Parietal lobe (tissue), 1 donor: ENCODE measurements around the gene ATG4B. TPM values are rescaled to one million over a fixed set of nuclear protein-coding genes. Genes with fewer than 3 reads are reported as not detected.

ENCODE experiments used
- total RNA-seq: library from RNA; depleted of rRNA; stranded (reverse); fragments of >200 nt; gene quantifications from one replicate; pipeline ENCODE4 v1.2.3, GENCODE V29; 2014

The ATG4B gene
- 72.6 TPM for total RNA-seq

DNA sequence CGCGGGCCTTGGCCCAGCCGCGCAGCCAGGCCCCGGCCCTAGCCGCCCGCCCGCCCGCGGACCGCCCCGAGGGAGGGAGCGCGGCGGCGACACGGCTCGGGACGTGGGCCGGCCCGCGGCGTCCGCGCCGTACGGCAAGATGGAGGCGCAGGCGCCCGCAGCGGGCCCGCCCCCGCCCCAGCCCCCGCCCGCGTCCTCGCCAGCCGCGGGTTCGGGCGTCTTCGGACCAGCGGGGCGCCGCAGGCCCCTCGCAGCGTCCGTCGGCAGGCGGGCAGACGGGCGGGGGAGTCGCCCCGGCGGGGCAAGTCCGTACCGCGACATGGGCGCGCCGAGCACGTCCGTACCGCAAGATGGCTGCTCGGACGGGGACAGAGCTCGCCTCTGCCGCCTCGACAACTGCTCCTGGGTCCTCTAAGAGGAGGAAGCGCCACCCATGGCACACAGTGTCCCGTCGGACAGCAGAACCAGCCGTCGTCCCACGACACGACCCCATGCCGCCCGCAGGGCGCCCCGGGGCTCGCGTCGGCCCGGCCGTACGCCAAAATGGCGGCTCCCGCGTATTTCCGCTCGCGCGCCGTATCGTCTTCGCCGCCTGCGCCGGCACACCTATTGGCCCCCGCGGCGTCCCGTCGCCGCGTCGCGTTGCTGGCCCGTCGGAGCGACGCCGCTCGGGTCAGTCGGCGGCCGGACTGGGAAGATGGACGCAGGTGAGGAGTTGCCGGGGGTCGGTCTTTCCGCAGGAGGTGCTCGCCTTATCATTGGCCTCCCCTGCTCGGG is at the start of gene ATG4B, which contains the start of gene THAP4:
TSS of gene ATG4B (plus strand) at position 676 of the 777 bp plus-strand sequence. CDS start at position 698, 22 bp downstream.
TSS of gene THAP4 (minus strand) at position 141 of the 777 bp plus-strand sequence. CDS start 141 bp downstream, outside the sequence.

DNA sequence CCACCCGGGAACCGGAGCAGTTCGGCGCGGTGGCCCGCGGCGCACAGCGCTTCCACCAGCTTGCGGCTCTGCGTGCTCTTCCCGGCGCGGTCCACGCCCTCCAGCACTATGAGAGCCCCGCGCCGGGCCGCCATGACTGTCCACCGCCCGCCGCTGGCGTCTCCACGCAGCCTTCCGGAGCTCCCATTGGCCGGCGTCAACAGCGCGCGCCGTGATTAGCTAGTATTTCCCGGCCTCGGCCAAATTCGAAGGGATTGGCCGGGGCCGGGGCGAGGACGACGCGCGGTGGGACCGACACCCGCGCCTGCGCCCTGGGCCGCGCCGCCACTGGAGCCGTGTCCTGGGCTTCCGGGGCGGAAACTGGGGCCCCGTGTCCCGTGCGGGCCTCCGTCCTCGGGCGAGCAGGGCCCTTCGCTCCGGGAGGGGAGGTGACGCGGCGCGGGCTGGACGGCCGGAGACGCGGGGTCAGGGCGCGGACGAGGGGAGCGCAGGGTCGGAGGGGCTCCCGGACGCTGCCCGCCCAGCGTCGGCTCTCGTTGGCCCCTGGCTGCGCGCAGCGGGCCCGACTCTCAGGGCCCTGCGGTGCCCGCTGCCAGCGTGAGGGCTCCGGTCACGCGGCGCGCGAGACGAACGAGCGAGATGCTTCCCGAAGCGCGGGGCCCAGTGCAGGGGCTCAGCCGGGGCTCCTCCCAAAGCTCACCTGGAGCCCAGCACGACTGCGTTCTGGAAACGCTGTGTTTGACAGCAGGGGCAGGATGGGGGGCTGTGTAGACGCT is 49.3 kb downstream of the ATG4B start, which contains the start of gene DTYMK:
TSS of gene DTYMK (minus strand) at position 166 of the 776 bp plus-strand sequence. CDS start at position 134, 32 bp downstream.

DNA sequence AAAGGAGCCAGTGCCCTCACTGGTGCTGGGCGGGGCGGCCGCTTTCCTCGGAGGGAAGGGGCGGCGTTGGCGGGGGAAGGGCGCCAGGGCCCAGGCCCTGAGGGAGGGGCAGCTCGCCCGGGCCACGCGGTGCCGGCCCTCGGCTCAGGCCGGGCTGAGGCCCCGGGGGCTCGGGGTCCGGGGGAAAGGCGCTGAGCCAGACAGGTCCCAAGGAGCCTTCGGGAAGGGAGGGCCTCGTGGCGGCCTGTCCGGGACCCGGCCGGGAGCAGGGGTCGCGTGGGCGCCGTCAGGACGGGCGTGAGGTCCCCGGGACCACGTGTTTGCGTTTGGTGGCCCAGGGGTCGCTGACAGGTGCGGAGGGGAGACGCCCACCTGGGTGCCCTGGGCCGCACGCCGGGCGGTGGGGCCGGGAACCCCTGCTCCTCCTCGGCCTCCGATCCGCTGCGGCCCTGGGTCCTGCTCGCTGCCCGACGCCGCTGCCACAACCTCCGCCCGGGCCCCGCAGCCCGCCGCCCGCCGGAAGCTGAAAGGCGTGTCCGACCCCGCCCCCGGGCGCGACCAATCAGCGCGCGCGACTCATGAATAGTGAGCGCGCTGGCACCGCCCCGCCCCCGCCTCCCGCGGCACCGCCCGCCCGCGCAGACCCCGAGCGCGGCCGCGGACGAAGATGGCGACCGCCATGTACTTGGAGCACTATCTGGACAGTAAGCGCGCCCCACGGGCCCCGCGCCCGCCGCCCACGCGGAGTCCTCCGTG is 64.1 kb downstream of the ATG4B start, which contains the start of gene ING5:
TSS of gene ING5 (plus strand) at position 641 of the 756 bp plus-strand sequence. CDS start at position 668, 27 bp downstream.

Other genes with a start within 250 kb of the ATG4B start
- gene STK25, start 129.1 kb upstream of the ATG4B start, total RNA-seq: 209 TPM
- gene BOK, start 78.9 kb upstream of the ATG4B start, total RNA-seq: 19.4 TPM
- gene THAP4, start 535 bp upstream of the ATG4B start, total RNA-seq: 22.2 TPM
- gene DTYMK, start 49.1 kb downstream of the ATG4B start, total RNA-seq: 14.1 TPM
- gene ING5, start 64.3 kb downstream of the ATG4B start, total RNA-seq: 47.9 TPM
- gene D2HGDH, start 96.9 kb downstream of the ATG4B start, total RNA-seq: 11.9 TPM
- gene GAL3ST2, start 139.1 kb downstream of the ATG4B start, total RNA-seq: 1.3 TPM
- gene NEU4, start 171.5 kb downstream of the ATG4B start, total RNA-seq: 0.63 TPM
- gene PDCD1, start 221.2 kb downstream of the ATG4B start, total RNA-seq: not detected
- 3.1 TPM for gene RTP5, start 232.0 kb downstream of the ATG4B start, total RNA-seq